ENCODE results near the gene MID1IP1.

The MID1IP1 gene

DNA sequence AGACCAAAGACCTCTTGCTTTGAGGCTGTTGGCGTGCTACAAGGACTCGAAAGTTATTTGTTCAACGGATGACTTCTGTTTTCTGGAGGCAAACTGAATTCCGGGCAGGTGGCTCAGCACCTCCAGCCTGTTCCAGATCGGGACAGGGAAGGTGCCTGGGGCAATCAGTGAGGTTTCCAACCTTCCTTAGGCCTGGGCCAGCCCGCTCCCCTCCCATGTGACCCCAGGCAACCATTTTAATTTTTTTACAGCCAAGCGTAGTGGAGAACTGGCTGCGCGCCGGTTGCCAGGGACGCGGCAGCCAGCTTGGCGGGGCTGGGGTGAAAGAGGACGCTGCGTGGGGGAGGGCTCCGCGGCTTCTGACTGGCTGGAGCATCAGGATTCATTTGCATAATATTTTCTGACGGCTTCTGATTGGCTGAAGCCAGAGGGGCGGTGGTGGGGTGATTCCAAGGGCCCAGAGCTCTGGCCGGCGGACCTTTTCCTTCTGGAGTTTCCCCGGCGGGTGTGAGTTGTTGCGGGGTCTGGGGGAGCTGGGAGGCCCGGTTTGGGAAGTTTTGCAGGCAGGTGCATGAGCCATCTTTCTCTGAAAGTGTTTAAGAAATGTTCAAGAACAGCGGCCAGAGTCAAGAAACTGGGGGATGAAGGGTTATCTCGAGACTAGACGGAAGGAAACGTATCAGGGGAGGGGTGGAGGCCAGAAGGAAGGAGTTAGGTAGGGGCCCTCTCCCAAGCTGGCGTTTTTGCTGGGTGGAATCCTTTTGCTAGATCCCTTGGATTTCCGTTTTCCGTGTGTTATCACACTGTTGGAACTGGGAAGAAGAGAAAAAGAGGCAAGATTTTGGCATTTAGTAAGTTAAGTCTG, at the start of gene MID1IP1:
TSS of gene MID1IP1 (plus strand) at position 479 of the 865 bp plus-strand sequence. CDS start 3,488 bp downstream, outside the sequence.
- DNase-seq, result peak; percentile 87

- DNase-seq, result no peak
Measured at GRCh38 chrX:38754102-38754790, 47.0 kb upstream of the MID1IP1 start.

- no peak for DNase-seq
Measured at GRCh38 chrX:38754818-38755718, 46.2 kb upstream of the MID1IP1 start.

GRCh38 chrX:38760883-38761282, 40.4 kb upstream of the MID1IP1 start:
- no peak for DNase-seq

DNA sequence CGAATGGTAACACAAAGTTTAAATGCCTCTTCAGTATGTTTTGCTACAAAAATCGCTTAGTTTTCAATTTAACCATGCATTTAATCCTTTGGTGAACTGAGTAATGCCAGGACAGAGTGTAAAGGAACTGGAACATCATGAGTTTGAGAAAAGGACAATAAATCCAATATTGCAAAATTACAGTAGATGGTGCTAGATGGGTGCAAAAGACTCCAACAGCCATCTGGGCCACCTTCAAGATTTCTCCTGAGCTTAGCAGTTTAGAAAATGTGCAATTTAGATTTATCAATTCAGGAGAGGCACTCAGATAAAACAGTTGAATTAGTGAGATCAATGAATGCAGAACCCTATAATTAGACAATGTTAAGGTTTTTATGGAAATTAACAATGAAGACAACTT, 33.2 kb upstream of the MID1IP1 start:
- DNase-seq, result no peak

DNA sequence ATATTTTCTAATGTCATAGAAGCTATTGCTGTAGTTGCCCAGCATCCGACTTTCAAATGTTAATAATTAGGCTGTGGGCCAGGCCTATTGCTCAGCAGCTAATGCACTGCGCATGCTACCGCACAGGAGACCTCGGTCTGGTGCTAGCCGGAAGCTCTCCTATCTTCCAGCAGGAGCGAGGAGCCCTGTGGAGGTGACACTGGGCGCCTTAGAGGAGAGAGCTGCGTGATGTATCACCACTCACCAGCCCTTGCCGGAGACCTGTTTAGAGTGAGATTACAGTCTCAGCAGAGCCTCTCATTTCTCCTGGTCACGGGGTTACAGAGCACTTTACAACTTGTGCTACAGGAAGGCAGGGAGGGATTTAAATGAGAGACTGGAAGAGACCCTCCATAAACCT, 31.1 kb upstream of the MID1IP1 start:
- no peak for DNase-seq

- no peak for DNase-seq
Measured at GRCh38 chrX:38774249-38774648, 27.0 kb upstream of the MID1IP1 start.

- no peak for DNase-seq
Measured at GRCh38 chrX:38796946-38797345, 4.3 kb upstream of the MID1IP1 start.

- no peak for DNase-seq
Measured at GRCh38 chrX:38798956-38799355, 2.3 kb upstream of the MID1IP1 start.

GRCh38 chrX:38799995-38800580, 1.2 kb upstream of the MID1IP1 start:
- no peak for DNase-seq

DNA sequence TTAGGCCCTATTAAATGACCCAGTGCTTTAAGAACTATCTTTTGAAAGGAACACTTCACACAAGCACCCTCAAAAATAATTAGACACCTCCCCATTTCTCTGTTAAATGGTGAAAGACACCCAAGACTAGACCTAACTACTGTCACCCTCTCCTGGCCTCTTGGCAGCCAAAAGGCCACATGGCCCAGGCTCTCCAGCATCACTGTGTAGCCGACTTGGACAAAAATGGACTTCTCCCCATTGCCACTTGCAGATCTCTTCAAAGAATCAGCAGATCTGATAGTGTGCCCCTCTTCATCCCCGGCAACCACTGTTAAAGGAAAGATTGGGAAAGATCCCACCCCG, 2.0 kb downstream of the MID1IP1 start:
- no peak for DNase-seq

DNA sequence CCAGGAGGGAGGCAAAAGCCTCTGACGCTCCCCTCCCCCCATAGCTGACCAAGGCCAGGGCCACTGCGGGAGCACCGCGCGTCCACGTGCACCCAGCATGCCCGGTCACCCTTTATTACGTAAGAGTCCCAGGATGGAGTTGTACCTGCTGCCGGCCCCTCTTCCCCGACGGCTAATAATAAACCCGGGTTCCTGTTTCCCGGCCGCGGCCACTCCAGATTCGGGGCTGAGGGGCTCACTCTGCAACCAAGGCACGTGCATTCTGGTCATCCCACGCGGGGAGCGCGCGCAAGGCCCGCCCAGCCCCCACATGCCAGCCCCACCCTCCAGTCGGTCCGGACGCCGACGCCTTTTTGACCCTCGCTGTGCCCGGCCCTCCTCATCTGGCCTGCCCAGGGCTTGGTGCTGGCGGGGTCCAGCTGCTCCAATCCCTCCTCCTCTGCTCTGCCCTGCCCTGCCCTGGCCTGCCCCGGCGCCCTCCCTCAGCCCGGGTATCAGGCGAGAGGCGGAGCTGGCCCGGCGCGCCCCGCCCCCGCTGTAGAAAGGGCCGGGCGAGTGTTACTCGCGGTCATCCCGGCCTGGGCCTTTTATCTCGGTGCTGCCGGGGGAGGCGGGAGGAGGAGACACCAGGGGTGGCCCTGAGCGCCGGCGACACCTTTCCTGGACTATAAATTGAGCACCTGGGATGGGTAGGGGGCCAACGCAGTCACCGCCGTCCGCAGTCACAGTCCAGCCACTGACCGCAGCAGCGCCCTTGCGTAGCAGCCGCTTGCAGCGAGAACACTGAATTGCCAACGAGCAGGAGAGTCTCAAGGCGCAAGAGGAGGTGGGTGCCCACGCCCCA, 2.6 kb downstream of the MID1IP1 start:
- peak; percentile 76 for DNase-seq

DNA sequence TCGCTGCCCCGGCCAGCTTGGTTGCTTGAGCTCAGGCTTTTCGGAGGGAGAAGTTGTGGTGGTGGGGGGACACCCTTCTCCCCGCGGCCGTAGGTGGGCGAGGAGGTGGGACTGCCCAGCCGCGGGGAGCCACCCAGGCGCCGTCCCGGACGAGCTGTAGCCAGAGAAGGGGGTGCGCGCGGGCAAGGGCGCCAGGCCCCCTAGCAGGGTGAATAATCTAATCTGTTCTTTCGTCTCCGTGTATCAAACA, 3.1 kb downstream of the MID1IP1 start:
- no peak for DNase-seq

DNA sequence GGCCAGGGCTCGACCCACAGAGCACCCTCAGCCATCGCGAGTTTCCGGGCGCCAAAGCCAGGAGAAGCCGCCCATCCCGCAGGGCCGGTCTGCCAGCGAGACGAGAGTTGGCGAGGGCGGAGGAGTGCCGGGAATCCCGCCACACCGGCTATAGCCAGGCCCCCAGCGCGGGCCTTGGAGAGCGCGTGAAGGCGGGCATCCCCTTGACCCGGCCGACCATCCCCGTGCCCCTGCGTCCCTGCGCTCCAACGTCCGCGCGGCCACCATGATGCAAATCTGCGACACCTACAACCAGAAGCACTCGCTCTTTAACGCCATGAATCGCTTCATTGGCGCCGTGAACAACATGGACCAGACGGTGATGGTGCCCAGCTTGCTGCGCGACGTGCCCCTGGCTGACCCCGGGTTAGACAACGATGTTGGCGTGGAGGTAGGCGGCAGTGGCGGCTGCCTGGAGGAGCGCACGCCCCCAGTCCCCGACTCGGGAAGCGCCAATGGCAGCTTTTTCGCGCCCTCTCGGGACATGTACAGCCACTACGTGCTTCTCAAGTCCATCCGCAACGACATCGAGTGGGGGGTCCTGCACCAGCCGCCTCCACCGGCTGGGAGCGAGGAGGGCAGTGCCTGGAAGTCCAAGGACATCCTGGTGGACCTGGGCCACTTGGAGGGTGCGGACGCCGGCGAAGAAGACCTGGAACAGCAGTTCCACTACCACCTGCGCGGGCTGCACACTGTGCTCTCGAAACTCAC, 3.6 kb downstream of the MID1IP1 start:
- DNase-seq, result no peak

DNA sequence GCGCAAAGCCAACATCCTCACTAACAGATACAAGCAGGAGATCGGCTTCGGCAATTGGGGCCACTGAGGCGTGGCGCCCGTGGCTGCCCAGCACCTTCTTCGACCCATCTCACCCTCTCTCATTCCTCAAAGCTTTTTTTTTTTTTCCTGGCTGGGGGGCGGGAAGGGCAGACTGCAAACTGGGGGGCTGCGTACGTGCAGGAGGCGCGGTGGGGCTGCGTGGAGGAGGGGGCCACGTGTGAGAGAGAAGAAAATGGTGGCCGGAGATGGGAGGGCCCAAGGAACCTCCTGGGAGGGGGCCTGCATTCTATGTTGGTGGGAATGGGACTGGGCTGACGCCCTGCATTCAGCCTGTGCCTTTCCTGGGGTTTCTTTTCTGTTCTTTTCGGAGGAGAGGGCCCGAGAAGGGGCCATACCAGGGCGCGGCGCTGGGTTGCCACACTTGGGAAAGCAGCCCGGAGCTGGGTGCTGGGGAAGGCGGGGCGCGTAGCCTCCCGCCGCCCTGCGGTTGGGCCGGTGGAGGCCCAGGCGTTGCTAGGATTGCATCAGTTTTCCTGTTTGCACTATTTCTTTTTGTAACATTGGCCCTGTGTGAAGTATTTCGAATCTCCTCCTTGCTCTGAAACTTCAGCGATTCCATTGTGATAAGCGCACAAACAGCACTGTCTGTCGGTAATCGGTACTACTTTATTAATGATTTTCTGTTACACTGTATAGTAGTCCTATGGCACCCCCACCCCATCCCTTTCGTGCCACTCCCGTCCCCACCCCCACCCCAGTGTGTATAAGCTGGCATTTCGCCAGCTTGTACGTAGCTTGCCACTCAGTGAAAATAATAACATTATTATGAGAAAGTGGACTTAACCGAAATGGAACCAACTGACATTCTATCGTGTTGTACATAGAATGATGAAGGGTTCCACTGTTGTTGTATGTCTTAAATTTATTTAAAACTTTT, 4.5 kb downstream of the MID1IP1 start:
- peak; percentile 24 for DNase-seq

DNA sequence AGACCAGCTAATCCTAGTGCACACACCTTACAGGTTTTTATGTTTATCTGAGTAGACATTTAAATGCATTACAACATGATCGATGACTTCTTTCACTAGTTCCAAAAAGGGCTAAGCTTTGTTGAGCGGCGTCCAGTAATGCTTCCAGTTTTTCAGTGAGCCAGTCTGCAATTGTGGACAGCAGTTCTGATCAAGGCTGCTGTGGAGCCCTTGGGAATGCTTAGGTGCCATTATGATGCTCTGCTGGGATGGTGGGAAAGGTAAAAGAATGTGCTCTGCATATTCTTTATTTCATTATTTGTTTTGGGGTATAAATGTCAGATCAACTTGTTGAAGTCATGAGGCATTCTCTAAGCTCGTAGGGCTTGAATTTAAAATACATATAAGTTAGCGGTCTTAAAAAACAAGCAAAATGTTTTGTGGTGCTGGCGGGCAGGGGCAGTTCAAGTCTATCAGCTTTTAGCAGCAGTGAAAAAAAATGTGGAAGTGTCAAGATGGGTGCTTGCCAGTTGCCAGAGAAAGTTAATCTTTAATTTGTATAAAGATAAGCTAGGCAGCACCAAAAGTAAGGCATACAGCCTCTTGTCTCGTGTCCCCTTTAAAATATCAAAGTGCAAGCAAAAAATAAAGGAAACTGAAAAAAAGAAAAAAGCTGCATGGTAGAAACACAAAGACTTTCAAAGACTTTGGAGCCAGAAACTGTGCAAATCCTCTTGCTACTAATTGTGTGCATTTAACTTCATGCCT, 5.8 kb downstream of the MID1IP1 start:
- no peak for DNase-seq

GRCh38 chrX:38807873-38808272, 6.6 kb downstream of the MID1IP1 start:
- no peak for DNase-seq

DNA sequence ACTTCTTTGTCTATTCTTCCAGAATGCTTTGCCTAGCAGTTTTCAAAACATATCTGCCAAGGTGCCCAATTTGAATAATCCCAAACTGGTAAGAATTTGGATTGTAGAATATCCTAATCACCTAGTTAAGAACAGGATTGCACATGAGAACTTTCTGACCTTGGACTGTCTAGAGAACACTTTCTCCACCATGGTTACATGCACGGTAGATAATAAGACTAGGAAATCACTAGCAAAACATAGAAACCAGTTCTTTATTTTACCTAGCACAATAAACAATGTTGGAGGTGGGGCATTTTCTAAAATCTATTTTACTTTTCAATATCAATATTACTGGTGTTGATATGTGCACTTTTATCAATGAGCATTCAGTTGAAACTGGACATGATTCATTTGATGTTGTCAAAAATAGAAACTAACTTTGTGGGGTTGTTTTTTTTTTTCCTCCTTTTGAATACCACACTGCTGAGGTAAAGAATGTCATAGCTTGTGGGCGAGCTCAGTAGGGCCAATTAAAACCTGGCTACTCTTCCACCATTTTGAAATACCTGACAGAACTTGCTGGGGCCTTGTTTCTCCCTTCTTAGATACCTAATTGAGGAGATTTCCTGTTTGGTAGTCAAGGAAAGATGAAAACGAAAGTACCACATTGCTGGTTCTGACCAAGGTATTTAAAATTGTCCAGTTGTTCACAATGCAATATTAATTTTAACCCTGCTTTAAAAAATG, 10.4 kb downstream of the MID1IP1 start:
- no peak for DNase-seq

- no peak for DNase-seq
Measured at GRCh38 chrX:38816155-38816554, 14.9 kb downstream of the MID1IP1 start.

Data from NCI-H774 (cell line).